HL-60 (cell line): Measurements from ENCODE around the gene SLC13A2.

Experiments
- GABPA ChIP-seq: IDR thresholded peaks from 2 replicates; pipeline ENCODE4 v1.6.1; 2012; ENCODE audit warnings: low read depth
- REST ChIP-seq: IDR thresholded peaks from 2 replicates; pipeline ENCODE4 v1.6.1; 2012; ENCODE audit warnings: low read depth; ENCODE audit not compliant: insufficient replicate concordance
- TF ChIP-seq, protein P1 (sequence below): IDR thresholded peaks from one replicate; pipeline ENCODE4 v1.5.1; 2011; ENCODE audit warnings: low read length, control low read depth, inconsistent platforms; ENCODE audit not compliant: insufficient read depth

DNA sequence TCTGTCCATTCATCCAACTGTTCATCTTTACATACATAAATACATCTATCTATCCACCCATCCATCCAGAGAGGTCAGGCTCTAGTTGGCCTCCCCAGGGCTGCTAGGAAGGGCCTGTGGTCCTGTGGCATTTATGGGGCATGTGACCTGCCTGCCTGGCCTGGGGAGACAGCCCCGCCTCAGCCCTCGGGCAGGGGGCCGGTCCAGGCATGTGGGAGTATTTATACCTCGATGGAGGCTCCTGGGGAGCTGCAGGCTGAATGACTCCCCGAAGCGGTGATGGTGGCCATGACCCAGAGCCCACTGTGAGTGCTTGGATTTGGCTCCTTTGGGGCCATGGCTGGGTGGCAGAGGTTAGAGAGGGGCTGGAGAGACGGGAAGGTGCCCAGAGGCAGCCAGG lies 40.0 kb downstream of the SLC13A2 start:
- TF ChIP-seq, protein P1, sequence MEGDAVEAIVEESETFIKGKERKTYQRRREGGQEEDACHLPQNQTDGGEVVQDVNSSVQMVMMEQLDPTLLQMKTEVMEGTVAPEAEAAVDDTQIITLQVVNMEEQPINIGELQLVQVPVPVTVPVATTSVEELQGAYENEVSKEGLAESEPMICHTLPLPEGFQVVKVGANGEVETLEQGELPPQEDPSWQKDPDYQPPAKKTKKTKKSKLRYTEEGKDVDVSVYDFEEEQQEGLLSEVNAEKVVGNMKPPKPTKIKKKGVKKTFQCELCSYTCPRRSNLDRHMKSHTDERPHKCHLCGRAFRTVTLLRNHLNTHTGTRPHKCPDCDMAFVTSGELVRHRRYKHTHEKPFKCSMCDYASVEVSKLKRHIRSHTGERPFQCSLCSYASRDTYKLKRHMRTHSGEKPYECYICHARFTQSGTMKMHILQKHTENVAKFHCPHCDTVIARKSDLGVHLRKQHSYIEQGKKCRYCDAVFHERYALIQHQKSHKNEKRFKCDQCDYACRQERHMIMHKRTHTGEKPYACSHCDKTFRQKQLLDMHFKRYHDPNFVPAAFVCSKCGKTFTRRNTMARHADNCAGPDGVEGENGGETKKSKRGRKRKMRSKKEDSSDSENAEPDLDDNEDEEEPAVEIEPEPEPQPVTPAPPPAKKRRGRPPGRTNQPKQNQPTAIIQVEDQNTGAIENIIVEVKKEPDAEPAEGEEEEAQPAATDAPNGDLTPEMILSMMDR, result no peak
- TF ChIP-seq REST (no peak), GABPA (no peak)
